HUES6 (cell line): ENCODE results near the gene GPBP1L1.
A peak's percentile ranks its signal among the peaks of the same experiment; 100 is the strongest.
"Not testable (repeated sequence)": the region's sequence is repeated elsewhere in the genome, so short reads cannot be mapped to it uniquely, and the experiment has no call there.

Experiments used
- H3K27ac ChIP-seq: 2 replicates; pipeline ENCODE4 v1.7.0; 2013; ENCODE audit warnings: low read depth, mild to moderate bottlenecking, low read length, inconsistent platforms
- H3K27me3 ChIP-seq: 2 replicates; pipeline ENCODE4 v1.6.1; 2013; ENCODE audit warnings: low read length; ENCODE audit not compliant: control insufficient read depth, insufficient read depth
- H3K36me3 ChIP-seq: 2 replicates; pipeline ENCODE4 v1.6.1; 2013; ENCODE audit warnings: low read length; ENCODE audit not compliant: control insufficient read depth, insufficient read depth
- H3K4me1 ChIP-seq: 2 replicates; pipeline ENCODE4 v1.6.1; 2013; ENCODE audit warnings: low read length; ENCODE audit not compliant: control insufficient read depth, insufficient read depth
- H3K4me3 ChIP-seq: 2 replicates; pipeline ENCODE4 v1.5.1; 2013; ENCODE audit warnings: low read depth, low read length
- H3K9ac ChIP-seq: one replicate; pipeline ENCODE4 v1.6.1; 2013; ENCODE audit warnings: mild to moderate bottlenecking, low read length
- H3K9me3 ChIP-seq: 2 replicates; pipeline ENCODE4 v1.6.1; 2013; ENCODE audit warnings: low read depth, low read length; ENCODE audit not compliant: control insufficient read depth, insufficient read depth

The GPBP1L1 gene

GRCh38 chr1:45610589-45611226 is 75.6 kb downstream of the GPBP1L1 start:
- no peak overlapping the region for H3K4me3 ChIP-seq
- no peak overlapping the region for H3K27ac ChIP-seq
- H3K27me3 ChIP-seq, result no peaks in the 10 kb centered on the region
- no peaks in the 10 kb centered on the region for H3K9me3 ChIP-seq
- H3K4me1 ChIP-seq, result no peaks in the 10 kb centered on the region
- no peak overlapping the region for H3K9ac ChIP-seq
- H3K36me3 ChIP-seq, result peaks cover 97% of the 10 kb centered on the region

GRCh38 chr1:45608175-45609156 is 77.9 kb downstream of the GPBP1L1 start:
- Histone ChIP-seq H3K4me3 (no peak overlapping the region), H3K9ac (no peak overlapping the region), H3K4me1 (no peaks in the 10 kb centered on the region), H3K9me3 (no peaks in the 10 kb centered on the region), H3K36me3 (peaks cover 98% of the 10 kb centered on the region), H3K27me3 (no peaks in the 10 kb centered on the region), H3K27ac (no peak overlapping the region)

- no peaks in the 10 kb centered on the region for H3K4me1 ChIP-seq
- H3K9ac ChIP-seq, result no peak overlapping the region
- 0 out of 2 replicates have a peak overlapping the region, but pooled peaks have one; percentile 8 for H3K27ac ChIP-seq
- H3K27me3 ChIP-seq, result no peaks in the 10 kb centered on the region
- H3K36me3 ChIP-seq, result peaks cover 98% of the 10 kb centered on the region
- no peak overlapping the region for H3K4me3 ChIP-seq
- H3K9me3 ChIP-seq, result no peaks in the 10 kb centered on the region
Observed at GRCh38 chr1:45607404-45608074, 78.8 kb downstream of the GPBP1L1 start.

- Histone ChIP-seq H3K27ac (no peak overlapping the region), H3K27me3 (no peaks in the 10 kb centered on the region), H3K9ac (no peak overlapping the region), H3K36me3 (peaks cover 94% of the 10 kb centered on the region), H3K9me3 (no peaks in the 10 kb centered on the region), H3K4me1 (no peaks in the 10 kb centered on the region), H3K4me3 (no peak overlapping the region)
Observed at GRCh38 chr1:45604239-45604638, 82.1 kb downstream of the GPBP1L1 start.

- H3K9ac ChIP-seq, H3K4me3 ChIP-seq, H3K27ac ChIP-seq: not testable (repeated sequence)
Observed at GRCh38 chr1:45596765-45597164, 89.6 kb downstream of the GPBP1L1 start.

GRCh38 chr1:45594412-45594811 is 91.9 kb downstream of the GPBP1L1 start:
- H3K27me3 ChIP-seq, result no peaks in the 10 kb centered on the region
- H3K9me3 ChIP-seq, result no peaks in the 10 kb centered on the region
- 0 out of 2 replicates have a peak, but pooled peaks cover 4% of the 10 kb centered on the region for H3K4me1 ChIP-seq
- H3K36me3 ChIP-seq, result peaks cover 90% of the 10 kb centered on the region
- H3K4me3 ChIP-seq, result no peak overlapping the region
- H3K27ac ChIP-seq, result no peak overlapping the region
- no peak overlapping the region for H3K9ac ChIP-seq

More at GRCh38 chr1:45596765-45597164, 89.6 kb downstream of the GPBP1L1 start:
- not testable (repeated sequence) for H3K4me1 ChIP-seq, H3K9me3 ChIP-seq, H3K27me3 ChIP-seq
- H3K36me3 ChIP-seq, result peaks cover 92% of the 10 kb centered on the region

GRCh38 chr1:45589861-45590260 is 96.5 kb downstream of the GPBP1L1 start:
- H3K4me1 ChIP-seq, result peaks cover 11% of the 10 kb centered on the region; the same call in 1 of the 2 replicates
- no peak overlapping the region for H3K9ac ChIP-seq
- H3K36me3 ChIP-seq, result peaks cover 76% of the 10 kb centered on the region
- H3K27ac ChIP-seq, result no peak overlapping the region
- no peaks in the 10 kb centered on the region for H3K9me3 ChIP-seq
- no peak overlapping the region for H3K4me3 ChIP-seq
- no peaks in the 10 kb centered on the region for H3K27me3 ChIP-seq

- Histone ChIP-seq H3K4me3 (peak overlapping the region; percentile 96), H3K9me3 (no peaks in the 10 kb centered on the region), H3K27me3 (no peaks in the 10 kb centered on the region), H3K36me3 (peaks cover 52% of the 10 kb centered on the region), H3K9ac (no peak overlapping the region), H3K27ac (no peak overlapping the region), H3K4me1 (peaks cover 11% of the 10 kb centered on the region; the same call in 1 of the 2 replicates)
Observed at GRCh38 chr1:45586769-45587168, 99.6 kb downstream of the GPBP1L1 start.

GRCh38 chr1:45585496-45586075 is 100.7 kb downstream of the GPBP1L1 start:
- H3K27me3 ChIP-seq, result no peaks in the 10 kb centered on the region
- H3K9ac ChIP-seq, result peak overlapping the region; percentile 94
- no peaks in the 10 kb centered on the region for H3K9me3 ChIP-seq
- no peak overlapping the region for H3K27ac ChIP-seq
- peaks cover 11% of the 10 kb centered on the region; the same call in 1 of the 2 replicates for H3K4me1 ChIP-seq
- peak overlapping the region; percentile 96 for H3K4me3 ChIP-seq
- peaks cover 40% of the 10 kb centered on the region for H3K36me3 ChIP-seq

GRCh38 chr1:45585110-45585426 is 101.3 kb downstream of the GPBP1L1 start:
- Histone ChIP-seq H3K9ac (peak overlapping the region; percentile 94), H3K4me1 (peaks cover 11% of the 10 kb centered on the region; the same call in 1 of the 2 replicates), H3K36me3 (peaks cover 39% of the 10 kb centered on the region), H3K27ac (peak overlapping the region; percentile 98), H3K9me3 (no peaks in the 10 kb centered on the region), H3K27me3 (no peaks in the 10 kb centered on the region), H3K4me3 (peak overlapping the region; percentile 96)
